Kidney (tissue), 14 donors: ENCODE data around the gene EFNA2. TPM values are rescaled to one million over a fixed set of nuclear protein-coding genes. Genes with fewer than 3 reads are reported as not detected.

Experiments
- DNase-seq, 5 donors: peaks; one replicate each; pipeline ENCODE4 v3.0.0-alpha.2; 2013 to 2020
- FAIRE-seq: peaks from 2 replicates; lab custom pipeline; 2012; peaks lifted over from hg19 to GRCh38; lab: Jason Lieb, UNC
- H3K27ac ChIP-seq, 2 donors: one replicate each; pipeline ENCODE4 v1.7.0; 2013; ENCODE audit warnings: low read depth in 2 of 2, low read length in 2 of 2, inconsistent platforms in 1 of 2
- H3K27me3 ChIP-seq: one replicate; pipeline ENCODE4 v1.7.1; 2013; ENCODE audit warnings: low read length, inconsistent platforms; ENCODE audit not compliant: control insufficient read depth, insufficient read depth
- H3K36me3 ChIP-seq, 3 donors: one replicate each; pipeline versions ENCODE4 v1.7.0 to v1.7.1; 2013; ENCODE audit warnings: low read length in 3 of 3, control low read depth in 1 of 3, inconsistent platforms in 1 of 3; ENCODE audit not compliant: insufficient read depth in 3 of 3, control insufficient read depth in 2 of 3
- H3K4me1 ChIP-seq, 3 donors: one replicate each; pipeline versions ENCODE4 v1.7.0 to v1.7.1; 2013; ENCODE audit warnings: low read length in 3 of 3, inconsistent platforms in 1 of 3, low read depth in 1 of 3; ENCODE audit not compliant: control insufficient read depth in 2 of 3, insufficient read depth in 2 of 3
- H3K4me3 ChIP-seq, 3 donors: one replicate each; pipeline versions ENCODE4 v1.7.0 to v1.8.1; 2013; ENCODE audit warnings: low read length in 3 of 3, control low read depth in 1 of 3, inconsistent platforms in 1 of 3
- H3K9ac ChIP-seq, 3 donors: one replicate each; pipeline versions ENCODE4 v1.7.0 to v1.7.1; 2013; ENCODE audit warnings: low read length in 3 of 3, control low read depth in 1 of 3, inconsistent platforms in 1 of 3
- H3K9me3 ChIP-seq, 3 donors: one replicate each; pipeline versions ENCODE4 v1.7.0 to v1.7.1; 2013; ENCODE audit warnings: low read length in 3 of 3, control low read depth in 1 of 3, inconsistent platforms in 1 of 3; ENCODE audit not compliant: control insufficient read depth in 2 of 3, insufficient read depth in 1 of 3
- CTCF ChIP-seq: IDR thresholded peaks from 3 replicates; pipeline ENCODE4 v1.5.1; 2012; ENCODE audit warnings: mild to moderate bottlenecking, moderate library complexity, borderline replicate concordance; ENCODE audit not compliant: insufficient read depth; ENCODE audit errors: extremely low read depth
- intact Hi-C: fragments of 100-400 bp; cut with DNase I; formaldehyde crosslinking; loops from one replicate; pipeline ENCODE4 v1.11.1; 2022
- polyA plus RNA-seq: library from polyadenylated mRNA; stranded (reverse); fragments of 350-450 nt; fragmentation: Illumina TruSeq; extraction: RNeasy Lipid Tissue Mini Kit (QIAGEN cat#74804); gene quantifications from one replicate; pipeline ENCODE4 v1.2.3, GENCODE V29; 2014; ENCODE audit warnings: low read depth, low replicate concordance; ENCODE audit not compliant: insufficient read depth
- total RNA-seq: library from RNA; stranded (reverse); fragmentation: NEBNext Ultra II Directional; extraction: Animal tissue kit (Norgen Biotek cat#: 25700); gene quantifications from one replicate; pipeline ENCODE4 v1.2.1, GENCODE V29; 2021
- donor health status: control.
- donor health status: control.
- donor health status: control.
- donor health status: control.
- donor health status: control.
- donor health status: DM: yes; HTN: yes; CAD: no.
- donor health status: Normal renal cell carcinoma (clear cell type).

EFNA2 gene
- total and polyA plus RNA-seq, 2 donors from 2014 or later: not detected

GRCh38 chr19:1321539-1321938, 35.9 kb downstream of the EFNA2 start:
- FAIRE-seq (no peak), DNase-seq (no peak)
- Histone ChIP-seq H3K9me3 (no peaks in the 10 kb centered on the region), H3K27ac (no peak overlapping the region), H3K27me3 (no peaks in the 10 kb centered on the region), H3K9ac (no peak overlapping the region), H3K36me3 (no peaks in the 10 kb centered on the region), H3K4me3 (no peak overlapping the region), H3K4me1 (no peaks in the 10 kb centered on the region)
- intact Hi-C loops: no loop called here
- no peak for TF ChIP-seq CTCF

DNA sequence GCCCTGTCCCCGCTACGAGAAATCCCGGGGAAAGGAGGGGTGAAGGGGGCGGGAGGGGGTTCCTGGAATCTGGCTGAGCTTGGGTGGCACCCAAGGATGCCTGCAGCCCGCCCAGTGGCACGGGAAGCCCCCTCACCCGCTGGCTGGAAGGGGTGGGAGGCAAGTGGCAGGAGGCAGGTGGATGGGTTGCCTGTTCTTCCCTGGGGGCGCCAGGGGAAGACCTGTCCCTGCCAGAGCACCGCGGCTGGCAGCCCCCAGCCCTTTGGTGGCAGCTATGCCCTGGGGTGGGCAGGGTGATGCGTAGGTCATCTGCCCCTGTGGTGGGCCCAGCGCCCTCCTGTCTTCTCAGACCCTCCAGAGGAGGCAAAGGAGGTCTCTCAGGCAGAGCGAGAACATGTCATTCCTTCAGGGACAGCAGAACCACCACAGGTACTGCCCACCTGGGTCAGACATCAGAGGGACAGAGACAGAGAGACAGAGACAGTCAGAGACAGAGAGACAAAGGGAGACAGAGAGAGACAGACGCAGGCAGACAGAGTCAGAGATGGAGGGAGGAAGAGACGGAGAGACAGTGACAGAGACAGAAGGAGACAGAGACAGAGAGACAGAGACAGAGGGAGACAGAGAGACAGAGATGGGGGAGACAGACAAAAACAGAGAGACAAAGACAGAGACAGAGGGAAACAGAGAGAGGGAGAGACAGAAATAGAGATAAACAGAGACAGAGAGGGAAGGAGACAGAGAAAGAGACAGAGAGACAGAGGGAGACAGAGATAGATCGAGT, 36.7 kb downstream of the EFNA2 start:
- Histone ChIP-seq H3K27me3 (no peaks in the 10 kb centered on the region), H3K4me1 (no peaks in the 10 kb centered on the region), H3K36me3 (no peaks in the 10 kb centered on the region), H3K4me3 (no peak overlapping the region), H3K9me3 (no peaks in the 10 kb centered on the region), H3K27ac (no peak overlapping the region), H3K9ac (no peak overlapping the region)
- intact Hi-C loops: no loop called here
- FAIRE-seq (no peak), DNase-seq (no peak)
- no peak for TF ChIP-seq CTCF

DNA sequence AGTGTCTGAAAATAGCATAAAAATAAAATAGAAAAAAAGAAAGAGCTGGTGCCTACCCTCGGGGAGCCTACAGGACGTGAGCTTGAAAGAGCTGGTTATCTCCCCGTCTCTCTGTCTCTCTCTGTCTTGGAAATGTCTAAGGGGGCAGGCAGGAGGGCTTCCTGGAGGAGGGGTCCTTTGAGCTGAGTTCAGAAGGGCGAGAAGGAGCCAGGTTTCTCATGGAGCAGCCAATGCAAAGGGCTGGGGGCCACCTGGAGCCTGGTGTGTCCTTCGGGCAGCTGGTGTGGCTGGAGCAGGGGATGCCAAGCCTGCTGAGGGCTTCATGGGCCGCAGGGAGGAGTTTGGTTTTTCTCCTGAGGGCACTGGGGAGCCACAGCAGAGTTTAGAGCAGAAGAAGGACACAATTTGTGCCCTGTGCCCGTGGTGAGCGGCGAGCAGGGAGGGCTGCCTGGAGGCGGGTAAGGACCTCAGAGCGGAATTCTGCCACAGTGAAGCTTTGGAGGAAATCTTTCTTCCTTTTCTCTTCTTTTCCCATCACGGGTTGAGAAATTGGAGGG, 38.7 kb downstream of the EFNA2 start:
- Histone ChIP-seq H3K27ac (no peak overlapping the region), H3K4me3 (no peak overlapping the region), H3K36me3 (no peaks in the 10 kb centered on the region), H3K9ac (no peak overlapping the region), H3K9me3 (no peaks in the 10 kb centered on the region), H3K27me3 (no peaks in the 10 kb centered on the region), H3K4me1 (no peaks in the 10 kb centered on the region)
- intact Hi-C loops: no loop called here
- DNase-seq (no peak), FAIRE-seq (no peak)
- TF ChIP-seq CTCF: no peak
